HCT116 (cell line): ENCODE results near the gene NUMA1. TPM values are rescaled to one million over a fixed set of nuclear protein-coding genes. Genes with fewer than 3 reads are reported as not detected.
A peak's percentile ranks its signal among the peaks of the same experiment; 100 is the strongest.

Experiments used
- ATAC-seq: fragments of 200-7000 bp; cut with Tn5 transposase; 2 replicates; pipeline ENCODE4 v1.9.1; 2020; ENCODE audit warnings: mild to moderate bottlenecking, moderate library complexity
- BruUV-seq: library from RNA; stranded (reverse); fragments of 400-500 nt; replicated peaks from 2 replicates; lab custom pipeline; 2021; lab: Mats Ljungman, UMichigan
- CTCF ChIA-PET: fragments of 300-600 bp; sonication (Branson Sonifier 250); formaldehyde crosslinking; loops from one replicate; lab custom pipeline; 2021; ENCODE audit warnings: antibody characterized with exemption; lab: Charles Lee
- POLR2A ChIA-PET: fragments of 300-600, 350-600 bp; sonication (Branson Sonifier 250); formaldehyde crosslinking; loops from one replicate; lab custom pipeline; 2021; ENCODE audit warnings: antibody characterized with exemption; lab: Charles Lee
- RAD21 ChIA-PET, 2 experiments: fragments of 300-600 bp; sonication (Branson Sonifier 250); formaldehyde crosslinking; loops; one replicate each; lab custom pipeline; 2023; ENCODE audit warnings: low total read pairs in 2 of 2; ENCODE audit not compliant: uncharacterized antibody in 2 of 2, unreplicated experiment in 2 of 2, low non-redundant PET in 1 of 2; lab: Charles Lee
- DNase-seq: peaks from one replicate; pipeline ENCODE4 v3.0.0-alpha.2; 2010; ENCODE audit warnings: low read depth, low spot score
- H2AFZ ChIP-seq: fragments of 200-600 bp; shearing (Covaris generic), sonication (generic); 2 replicates; pipeline ENCODE4 v1.6.1; 2017; ENCODE audit warnings: low read depth, mixed run types, mixed read lengths, antibody characterized with exemption, low read length; ENCODE audit not compliant: poor library complexity, severe bottlenecking
- H3K27ac ChIP-seq: 2 replicates; pipeline ENCODE4 v1.5.1; 2012; ENCODE audit warnings: low read depth, low read length
- H3K27me3 ChIP-seq: fragments of 200-600 bp; sonication (generic); 2 replicates; pipeline ENCODE4 v1.6.1; 2016; ENCODE audit warnings: mixed run types, low read length, mixed read lengths; ENCODE audit not compliant: insufficient read depth
- H3K36me3 ChIP-seq, 2 experiments: fragments of 200-500 bp in 1 of 2; fragments of 200-600 bp in 1 of 2; sonication (Bioruptor generic) in 1 of 2; sonication (generic) in 1 of 2; 2 replicates each; pipeline versions ENCODE4 v1.5.1 to v1.6.1; 2014 to 2016; ENCODE audit warnings: low read length in 2 of 2, inconsistent platforms in 1 of 2, mixed read lengths in 1 of 2, mixed run types in 1 of 2; ENCODE audit not compliant: insufficient read depth in 2 of 2, control insufficient read depth in 1 of 2
- H3K4me1 ChIP-seq, 2 experiments: fragments of 200-600 bp in 1 of 2; sonication (generic) in 1 of 2; 2 replicates each; pipeline versions ENCODE4 v1.5.1 to v1.6.1; 2012 to 2017; ENCODE audit warnings: low read length in 2 of 2, inconsistent platforms in 1 of 2, mild to moderate bottlenecking in 1 of 2, mixed read lengths in 1 of 2, mixed run types in 1 of 2, moderate library complexity in 1 of 2; ENCODE audit not compliant: insufficient read depth in 2 of 2, control insufficient read depth in 1 of 2
- H3K4me2 ChIP-seq: fragments of 200-600 bp; sonication (generic); 2 replicates; pipeline ENCODE4 v1.6.1; 2017; ENCODE audit warnings: mixed run types, low read length, mixed read lengths
- H3K4me3 ChIP-seq, 2 experiments: fragments of 200-600 bp in 1 of 2; sonication (generic) in 1 of 2; replicated peaks in 1 of 2; 2 replicates each; pipeline ENCODE4 v1.5.1; 2011 to 2016; ENCODE audit warnings: low read length in 2 of 2, control low read depth in 1 of 2, low read depth in 1 of 2, mild to moderate bottlenecking in 1 of 2, mixed read lengths in 1 of 2, mixed run types in 1 of 2
- H3K79me2 ChIP-seq: fragments of 200-600 bp; sonication (generic); 2 replicates; pipeline ENCODE4 v1.6.1; 2017; ENCODE audit warnings: mild to moderate bottlenecking, mixed run types, low read length, moderate library complexity, mixed read lengths; ENCODE audit not compliant: insufficient read depth
- H3K9ac ChIP-seq: fragments of 200-600 bp; sonication (generic); 2 replicates; pipeline ENCODE4 v1.6.1; 2016; ENCODE audit warnings: low read length, mixed read lengths
- H3K9me2 ChIP-seq: fragments of 200-600 bp; sonication (generic), shearing (Covaris generic); 2 replicates; pipeline ENCODE4 v1.6.1; 2017; ENCODE audit warnings: mixed run types, mild to moderate bottlenecking, moderate library complexity; ENCODE audit not compliant: insufficient read depth
- H3K9me3 ChIP-seq, 2 experiments: fragments of 200-500 bp in 1 of 2; fragments of 200-600 bp in 1 of 2; sonication (Bioruptor generic) in 1 of 2; sonication (generic) in 1 of 2; 2 replicates each; pipeline ENCODE4 v1.6.1; 2014 to 2017; ENCODE audit warnings: low read length in 2 of 2, mixed read lengths in 2 of 2, inconsistent platforms in 1 of 2, low read depth in 1 of 2, mild to moderate bottlenecking in 1 of 2, mixed run types in 1 of 2, moderate library complexity in 1 of 2; ENCODE audit not compliant: control insufficient read depth in 1 of 2, insufficient read depth in 1 of 2
- H4K20me1 ChIP-seq: fragments of 200-600 bp; sonication (generic), shearing (Covaris generic); 2 replicates; pipeline ENCODE4 v1.6.1; 2017; ENCODE audit warnings: mixed run types, mild to moderate bottlenecking, moderate library complexity; ENCODE audit not compliant: insufficient read depth
- EGR1 ChIP-seq: IDR thresholded peaks from 2 replicates; pipeline ENCODE4 v1.6.1; 2012; ENCODE audit warnings: low read depth
- EZH2phosphoT487 ChIP-seq: fragments of 200-600 bp; IDR thresholded peaks from 2 replicates; pipeline ENCODE4 v1.6.1; 2018; ENCODE audit warnings: antibody characterized with exemption, borderline replicate concordance
- FOSL1 ChIP-seq: IDR thresholded peaks from 2 replicates; pipeline ENCODE4 v1.6.1; 2012; ENCODE audit warnings: low read depth
- JUND ChIP-seq: IDR thresholded peaks from 2 replicates; pipeline ENCODE4 v1.6.1; 2012
- POLR2A ChIP-seq: IDR thresholded peaks from 2 replicates; pipeline ENCODE4 v1.7.0; 2011; ENCODE audit warnings: borderline replicate concordance; ENCODE audit not compliant: insufficient read depth, insufficient read length; ENCODE audit errors: extremely low read depth
- RAD21 ChIP-seq: IDR thresholded peaks from 2 replicates; pipeline ENCODE4 v1.6.1; 2012; ENCODE audit warnings: low read depth, mild to moderate bottlenecking
- SIN3A ChIP-seq: IDR thresholded peaks from 2 replicates; pipeline ENCODE4 v1.6.1; 2012; ENCODE audit warnings: low read depth
- SRF ChIP-seq: IDR thresholded peaks from 2 replicates; pipeline ENCODE4 v1.6.1; 2012; ENCODE audit warnings: low read depth
- YY1 ChIP-seq: IDR thresholded peaks from 2 replicates; pipeline ENCODE4 v1.6.1; 2011; ENCODE audit warnings: low read length, low read depth, moderate library complexity, mild to moderate bottlenecking; ENCODE audit not compliant: insufficient replicate concordance; ENCODE audit errors: extremely low read depth
- ZFX ChIP-seq: fragments of 450-650 bp; IDR thresholded peaks from 2 replicates; pipeline ENCODE4 v1.6.1; 2017
- intact Hi-C: fragments of 100-400 bp; cut with micrococcal nuclease; formaldehyde crosslinking; loops from 2 replicates; pipeline ENCODE4 v1.10.0; 2022
- total RNA-seq: library from RNA; stranded (reverse); gene quantifications from one replicate; pipeline ENCODE4 v1.2.1, GENCODE V29; 2021; ENCODE audit not compliant: unreplicated experiment
- TF ChIP-seq, protein P1 (sequence below), 3 experiments: fragments of 200-600 bp in 1 of 3; sonication (generic) in 1 of 3; IDR thresholded peaks in 2 of 3; conservative IDR thresholded peaks in 1 of 3; 2 replicates each; pipeline ENCODE4 v1.5.1; 2012 to 2017; ENCODE audit warnings: low read depth in 2 of 3, low read length in 2 of 3, antibody characterized with exemption in 1 of 3, borderline replicate concordance in 1 of 3, control low read depth in 1 of 3, mild to moderate bottlenecking in 1 of 3, mixed read lengths in 1 of 3, mixed run types in 1 of 3, moderate library complexity in 1 of 3; ENCODE audit not compliant: insufficient read depth in 1 of 3

NUMA1 gene
- total RNA-seq, 1 experiment from 2014 or later = 133 TPM

DNA sequence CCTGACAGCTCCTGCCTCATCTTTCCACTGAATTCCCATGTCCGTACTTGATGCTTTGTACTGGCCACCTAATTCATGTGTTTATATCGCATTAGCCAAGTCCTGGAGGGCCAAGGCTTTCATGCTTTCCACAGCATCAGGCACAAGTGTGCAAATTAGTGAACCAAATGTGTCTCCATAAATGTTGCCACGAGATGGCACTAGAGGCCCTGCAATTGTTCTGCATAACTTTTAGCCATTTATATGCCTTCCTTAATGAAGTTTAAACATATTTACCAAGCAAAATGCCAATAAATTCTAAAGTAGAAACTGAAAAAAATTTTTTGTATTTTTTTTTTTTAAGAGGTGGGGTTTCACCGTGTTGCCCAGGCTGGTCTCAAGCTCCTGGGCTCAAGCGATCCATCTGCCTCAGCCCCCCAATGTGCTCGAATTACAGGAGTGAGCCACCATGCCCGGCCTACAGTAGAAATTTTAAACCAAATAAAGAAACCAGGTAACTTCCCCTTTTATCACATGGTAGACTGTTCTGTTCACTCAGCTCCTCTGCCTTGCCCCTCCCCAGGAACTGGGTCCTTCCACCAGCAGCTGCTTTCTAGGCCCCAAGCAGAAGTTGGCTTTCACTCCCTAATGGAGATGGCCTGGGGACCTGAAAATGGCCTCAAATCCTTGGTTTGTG is 102.5 kb downstream of the NUMA1 start:
- no peaks in the 10 kb centered on the region for H4K20me1 ChIP-seq
- intact Hi-C loops = loop anchor here (2.0 kb wide), 1 partner anchor 457 kb away; the partner anchor contains the start of gene CLPB
- H3K9me2 ChIP-seq = no peaks in the 10 kb centered on the region
- H2AFZ ChIP-seq = no peak overlapping the region
- RAD21 ChIA-PET = interaction anchor here in 1 of 2 experiments (0.6 kb wide), 1 partner anchor 11 kb away, joined by 4 read pairs; no protein-coding TSS in a partner anchor
- no peak overlapping the region for H3K4me3 ChIP-seq
- TF ChIP-seq SIN3A (no peak), ZFX (no peak), RAD21 (peak; percentile 71), JUND (no peak), SRF (no peak), POLR2A (no peak), EZH2phosphoT487 (no peak), EGR1 (no peak), FOSL1 (no peak), YY1 (no peak)
- TF ChIP-seq, protein P1, sequence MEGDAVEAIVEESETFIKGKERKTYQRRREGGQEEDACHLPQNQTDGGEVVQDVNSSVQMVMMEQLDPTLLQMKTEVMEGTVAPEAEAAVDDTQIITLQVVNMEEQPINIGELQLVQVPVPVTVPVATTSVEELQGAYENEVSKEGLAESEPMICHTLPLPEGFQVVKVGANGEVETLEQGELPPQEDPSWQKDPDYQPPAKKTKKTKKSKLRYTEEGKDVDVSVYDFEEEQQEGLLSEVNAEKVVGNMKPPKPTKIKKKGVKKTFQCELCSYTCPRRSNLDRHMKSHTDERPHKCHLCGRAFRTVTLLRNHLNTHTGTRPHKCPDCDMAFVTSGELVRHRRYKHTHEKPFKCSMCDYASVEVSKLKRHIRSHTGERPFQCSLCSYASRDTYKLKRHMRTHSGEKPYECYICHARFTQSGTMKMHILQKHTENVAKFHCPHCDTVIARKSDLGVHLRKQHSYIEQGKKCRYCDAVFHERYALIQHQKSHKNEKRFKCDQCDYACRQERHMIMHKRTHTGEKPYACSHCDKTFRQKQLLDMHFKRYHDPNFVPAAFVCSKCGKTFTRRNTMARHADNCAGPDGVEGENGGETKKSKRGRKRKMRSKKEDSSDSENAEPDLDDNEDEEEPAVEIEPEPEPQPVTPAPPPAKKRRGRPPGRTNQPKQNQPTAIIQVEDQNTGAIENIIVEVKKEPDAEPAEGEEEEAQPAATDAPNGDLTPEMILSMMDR (IDR thresholded peaks at IDR 0.05 in 2 of 3, conservative IDR thresholded peaks at IDR 0.05 in 1 of 3; ENCODE audit: borderline replicate concordance in 1 of 3, insufficient read depth in 1 of 3, low read depth in 2 of 3, low read length in 2 of 3) = peak; percentile 52 to 70 (median 59); a peak in 5 of 6 replicates
- H3K9ac ChIP-seq = no peak overlapping the region
- no TSS peak for BruUV-seq
- ATAC-seq (peak; percentile 78), DNase-seq (peak; percentile 15)
- H3K9me3 ChIP-seq = no peaks in the 10 kb centered on the region
- POLR2A ChIA-PET = no interaction called here
- no peak overlapping the region for H3K4me2 ChIP-seq
- H3K27ac ChIP-seq = no peak overlapping the region
- 0 out of 4 replicates have a peak, but pooled peaks cover 0 to 2% of the 10 kb centered on the region in 2 experiments for H3K36me3 ChIP-seq
- H3K79me2 ChIP-seq = 0 out of 2 replicates have a peak, but pooled peaks cover 4% of the 10 kb centered on the region
- CTCF ChIA-PET = interaction anchor here (0.9 to 2.2 kb wide), 9 partner anchors 10 to 456 kb away, joined by 3 to 14 read pairs (median 4); partner anchors contain the start of gene CLPB
- no peaks in the 10 kb centered on the region for H3K27me3 ChIP-seq
- no peaks in the 10 kb centered on the region for H3K4me1 ChIP-seq
